Keratinocyte (primary cell): ENCODE measurements around the gene SRF.

Source experiments
- EZH2 ChIP-seq: IDR thresholded peaks from one replicate; pipeline ENCODE4 v1.6.1; 2012; ENCODE audit warnings: inconsistent platforms, mild to moderate bottlenecking, low read length, moderate library complexity
- TF ChIP-seq, protein P1 (sequence below), 3 experiments: IDR thresholded peaks in 1 of 3; conservative IDR thresholded peaks in 1 of 3; optimal IDR thresholded peaks in 1 of 3; 2 replicates in 2 of 3; 3 replicates in 1 of 3; pipeline versions ENCODE3 to v1.5.1; 2011; ENCODE audit warnings: low read length in 3 of 3, mild to moderate bottlenecking in 3 of 3, moderate library complexity in 2 of 3, control low read depth in 1 of 3, inconsistent platforms in 1 of 3; ENCODE audit not compliant: insufficient read depth in 2 of 3; ENCODE audit errors: extremely low read depth in 1 of 3

DNA sequence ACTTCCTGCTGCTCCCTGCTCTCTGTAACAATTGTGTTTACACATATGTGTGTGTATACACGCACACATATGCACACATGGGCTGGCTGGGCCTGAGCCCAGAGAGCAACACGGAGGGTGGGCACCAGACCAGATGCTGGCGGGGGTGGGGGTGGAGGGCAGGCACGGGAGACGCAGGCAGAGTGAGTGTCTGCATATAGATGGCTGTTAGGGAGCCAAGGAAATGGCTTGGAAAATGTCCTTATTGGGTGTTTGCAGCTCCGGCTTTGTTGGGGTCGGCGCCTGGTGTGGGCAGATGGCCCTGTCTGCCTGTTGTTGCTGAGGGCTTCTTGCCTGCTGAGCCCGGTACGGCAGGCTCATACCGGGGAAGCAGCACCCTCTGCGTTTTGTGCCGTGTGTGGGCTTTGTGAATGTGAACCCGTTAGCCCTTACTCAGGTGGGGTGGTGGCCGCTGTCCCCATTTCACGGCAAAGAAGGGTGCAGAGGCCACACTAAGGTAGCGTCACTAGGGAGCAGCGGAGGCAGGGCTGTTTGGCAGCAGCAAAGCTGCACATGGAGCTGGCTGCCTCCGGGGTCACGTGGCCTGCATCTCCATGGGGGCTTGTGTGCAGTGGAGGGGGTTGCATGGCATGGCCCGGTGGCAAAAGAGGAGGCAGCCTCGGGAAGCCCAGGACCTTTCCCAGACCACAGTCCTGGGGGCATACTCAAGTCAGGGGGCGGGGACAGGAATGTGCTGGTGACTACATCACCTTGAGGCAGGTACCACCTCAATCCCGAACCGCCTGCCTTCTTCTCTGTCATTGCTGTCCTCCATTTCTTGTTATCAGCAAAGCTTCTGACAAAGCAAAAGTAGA is 47.4 kb upstream of the SRF start:
- TF ChIP-seq, protein P1, sequence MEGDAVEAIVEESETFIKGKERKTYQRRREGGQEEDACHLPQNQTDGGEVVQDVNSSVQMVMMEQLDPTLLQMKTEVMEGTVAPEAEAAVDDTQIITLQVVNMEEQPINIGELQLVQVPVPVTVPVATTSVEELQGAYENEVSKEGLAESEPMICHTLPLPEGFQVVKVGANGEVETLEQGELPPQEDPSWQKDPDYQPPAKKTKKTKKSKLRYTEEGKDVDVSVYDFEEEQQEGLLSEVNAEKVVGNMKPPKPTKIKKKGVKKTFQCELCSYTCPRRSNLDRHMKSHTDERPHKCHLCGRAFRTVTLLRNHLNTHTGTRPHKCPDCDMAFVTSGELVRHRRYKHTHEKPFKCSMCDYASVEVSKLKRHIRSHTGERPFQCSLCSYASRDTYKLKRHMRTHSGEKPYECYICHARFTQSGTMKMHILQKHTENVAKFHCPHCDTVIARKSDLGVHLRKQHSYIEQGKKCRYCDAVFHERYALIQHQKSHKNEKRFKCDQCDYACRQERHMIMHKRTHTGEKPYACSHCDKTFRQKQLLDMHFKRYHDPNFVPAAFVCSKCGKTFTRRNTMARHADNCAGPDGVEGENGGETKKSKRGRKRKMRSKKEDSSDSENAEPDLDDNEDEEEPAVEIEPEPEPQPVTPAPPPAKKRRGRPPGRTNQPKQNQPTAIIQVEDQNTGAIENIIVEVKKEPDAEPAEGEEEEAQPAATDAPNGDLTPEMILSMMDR (optimal IDR thresholded peaks at IDR 0.05 in 1 of 3, IDR thresholded peaks at IDR 0.05 in 1 of 3, conservative IDR thresholded peaks at IDR 0.05 in 1 of 3; ENCODE audit: extremely low read depth in 1 of 3, insufficient read depth in 2 of 3, low read length in 3 of 3) = no peak
- TF ChIP-seq EZH2 = no peak
